Immature natural killer cell (primary cell): ENCODE measurements around the gene ADGRF3. TPM values are rescaled to one million over a fixed set of nuclear protein-coding genes. Genes with fewer than 3 reads are reported as not detected.
"Not testable (repeated sequence)": the region's sequence is repeated elsewhere in the genome, so short reads cannot be mapped to it uniquely, and the experiment has no call there.

Experiments used
- DNase-seq, 3 donors: peaks; one replicate each; pipeline ENCODE4 v3.0.0; 2022; ENCODE audit warnings: mixed read lengths in 1 of 3
- H3K27ac Mint-ChIP-seq, 6 donors: one replicate each; pipeline ENCODE4 v1.8.0; 2020; ENCODE audit warnings: mixed read lengths in 6 of 6, mild to moderate bottlenecking in 5 of 6, inconsistent platforms in 4 of 6, moderate library complexity in 3 of 6
- H3K27me3 Mint-ChIP-seq, 3 donors: one replicate each; pipeline ENCODE4 v1.8.0; 2020 to 2021; ENCODE audit warnings: low read depth in 3 of 3, mild to moderate bottlenecking in 3 of 3, mixed read lengths in 3 of 3, moderate library complexity in 3 of 3, inconsistent platforms in 1 of 3
- H3K36me3 Mint-ChIP-seq, 3 donors: one replicate each; pipeline ENCODE4 v1.8.0; 2020; ENCODE audit warnings: mixed read lengths in 3 of 3, inconsistent platforms in 2 of 3, mild to moderate bottlenecking in 2 of 3
- H3K4me1 Mint-ChIP-seq, 2 donors: one replicate each; pipeline ENCODE4 v1.8.0; 2020; ENCODE audit warnings: inconsistent platforms in 2 of 2, mild to moderate bottlenecking in 2 of 2, mixed read lengths in 2 of 2, moderate library complexity in 1 of 2
- H3K4me3 Mint-ChIP-seq, 5 donors: one replicate each; pipeline ENCODE4 v1.8.0; 2020; ENCODE audit warnings: mild to moderate bottlenecking in 5 of 5, mixed read lengths in 5 of 5, inconsistent platforms in 3 of 5, moderate library complexity in 3 of 5
- H3K9me3 Mint-ChIP-seq, 6 donors: one replicate each; pipeline ENCODE4 v1.8.0; 2020; ENCODE audit warnings: mild to moderate bottlenecking in 6 of 6, mixed read lengths in 6 of 6, inconsistent platforms in 4 of 6, moderate library complexity in 3 of 6
- polyA plus RNA-seq, 3 donors: library from polyadenylated mRNA; unstranded; fragments of 300-500 nt; fragmentation: Illumina TruSeq; gene quantifications; one replicate each; pipeline ENCODE4 v1.2.3, GENCODE V29; 2021

ADGRF3 gene, protein sequence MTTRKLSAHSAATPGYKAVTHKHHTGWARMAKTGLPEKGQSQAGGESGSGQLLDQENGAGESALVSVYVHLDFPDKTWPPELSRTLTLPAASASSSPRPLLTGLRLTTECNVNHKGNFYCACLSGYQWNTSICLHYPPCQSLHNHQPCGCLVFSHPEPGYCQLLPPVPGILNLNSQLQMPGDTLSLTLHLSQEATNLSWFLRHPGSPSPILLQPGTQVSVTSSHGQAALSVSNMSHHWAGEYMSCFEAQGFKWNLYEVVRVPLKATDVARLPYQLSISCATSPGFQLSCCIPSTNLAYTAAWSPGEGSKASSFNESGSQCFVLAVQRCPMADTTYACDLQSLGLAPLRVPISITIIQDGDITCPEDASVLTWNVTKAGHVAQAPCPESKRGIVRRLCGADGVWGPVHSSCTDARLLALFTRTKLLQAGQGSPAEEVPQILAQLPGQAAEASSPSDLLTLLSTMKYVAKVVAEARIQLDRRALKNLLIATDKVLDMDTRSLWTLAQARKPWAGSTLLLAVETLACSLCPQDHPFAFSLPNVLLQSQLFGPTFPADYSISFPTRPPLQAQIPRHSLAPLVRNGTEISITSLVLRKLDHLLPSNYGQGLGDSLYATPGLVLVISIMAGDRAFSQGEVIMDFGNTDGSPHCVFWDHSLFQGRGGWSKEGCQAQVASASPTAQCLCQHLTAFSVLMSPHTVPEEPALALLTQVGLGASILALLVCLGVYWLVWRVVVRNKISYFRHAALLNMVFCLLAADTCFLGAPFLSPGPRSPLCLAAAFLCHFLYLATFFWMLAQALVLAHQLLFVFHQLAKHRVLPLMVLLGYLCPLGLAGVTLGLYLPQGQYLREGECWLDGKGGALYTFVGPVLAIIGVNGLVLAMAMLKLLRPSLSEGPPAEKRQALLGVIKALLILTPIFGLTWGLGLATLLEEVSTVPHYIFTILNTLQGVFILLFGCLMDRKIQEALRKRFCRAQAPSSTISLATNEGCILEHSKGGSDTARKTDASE
- under 1 TPM in 1 of 3 donors, not detected in 2; 0.39 TPM for polyA plus RNA-seq

DNA sequence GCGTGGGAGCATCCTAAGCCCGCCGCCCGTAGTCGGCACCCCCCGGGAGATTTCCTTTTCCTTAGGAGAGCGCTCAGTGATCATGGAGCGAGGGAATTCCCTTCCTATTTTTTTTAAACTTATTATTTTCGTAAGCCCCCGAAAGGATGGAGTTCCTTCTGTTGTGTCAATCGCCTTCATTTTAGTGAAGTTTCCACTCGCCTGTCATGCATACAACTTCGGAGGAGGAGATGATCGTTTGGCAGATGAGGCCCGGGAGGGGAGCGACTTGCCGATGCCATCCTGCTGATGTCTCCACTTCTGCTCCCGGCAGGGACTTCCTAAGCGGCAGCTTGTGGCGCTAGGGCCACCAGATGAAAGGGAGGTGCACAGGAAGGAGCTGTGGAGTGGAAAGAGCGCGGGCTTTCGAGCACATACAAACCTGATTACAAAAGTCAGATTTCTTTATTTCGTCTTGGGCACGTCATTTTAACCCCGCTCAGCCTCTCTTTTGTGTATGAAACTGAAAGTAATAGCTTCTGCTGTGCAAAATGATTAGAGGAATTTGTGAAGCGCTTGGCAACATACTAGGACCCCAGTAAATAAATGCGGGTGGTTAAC, at the start of gene ADGRF3:
TSS of gene ADGRF3 (minus strand) at position 336 of the 600 bp plus-strand sequence. CDS start 555 bp downstream, outside the sequence.
- Mint-ChIP-seq H3K4me1 (peaks cover 41 to 45% of the 10 kb centered on the region in 2 donors), H3K27me3 (peaks cover 5 to 12% (median 6%) of the 10 kb centered on the region in 3 donors), H3K4me3 (peak within 1 kb of the TSS; percentile 94 to 100 (median 98)), H3K27ac (peak within 1 kb of the TSS; percentile 92 to 100 (median 99)), H3K36me3 (no peaks in the 10 kb centered on the region), H3K9me3 (peaks cover 0 to 2% (median 0%) of the 10 kb centered on the region in 6 donors)
- peak; percentile 58 to 65 (median 60) for DNase-seq

DNA sequence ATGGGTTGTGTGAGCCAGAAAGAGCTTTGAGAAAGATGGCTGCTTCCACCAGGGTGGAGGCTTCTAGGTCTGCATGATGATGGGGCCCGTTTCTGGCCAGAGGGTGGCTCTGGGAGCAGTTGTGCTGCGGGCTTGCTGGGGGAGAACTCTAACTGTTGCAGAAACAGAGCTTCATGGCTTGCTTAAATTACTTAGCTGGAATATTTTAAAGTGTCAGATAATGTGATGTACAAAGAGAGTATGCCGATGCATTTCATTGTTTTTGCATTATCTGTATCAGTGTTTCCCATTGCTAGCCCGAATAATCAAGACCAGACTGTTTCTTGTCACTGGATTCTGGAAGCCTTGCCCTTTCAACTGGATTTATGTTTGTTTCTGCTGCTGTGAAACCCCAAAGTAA, 48.8 kb upstream of the ADGRF3 start:
- H3K4me1 Mint-ChIP-seq = peaks cover 7 to 10% of the 10 kb centered on the region in 2 donors
- no peak overlapping the region for H3K4me3 Mint-ChIP-seq
- peaks cover 0 to 2% (median 0%) of the 10 kb centered on the region in 3 donors for H3K27me3 Mint-ChIP-seq
- H3K9me3 Mint-ChIP-seq = no peaks in the 10 kb centered on the region
- H3K27ac Mint-ChIP-seq = no peak overlapping the region
- no peak for DNase-seq
- peaks cover 0 to 7% (median 3%) of the 10 kb centered on the region in 3 donors for H3K36me3 Mint-ChIP-seq

DNA sequence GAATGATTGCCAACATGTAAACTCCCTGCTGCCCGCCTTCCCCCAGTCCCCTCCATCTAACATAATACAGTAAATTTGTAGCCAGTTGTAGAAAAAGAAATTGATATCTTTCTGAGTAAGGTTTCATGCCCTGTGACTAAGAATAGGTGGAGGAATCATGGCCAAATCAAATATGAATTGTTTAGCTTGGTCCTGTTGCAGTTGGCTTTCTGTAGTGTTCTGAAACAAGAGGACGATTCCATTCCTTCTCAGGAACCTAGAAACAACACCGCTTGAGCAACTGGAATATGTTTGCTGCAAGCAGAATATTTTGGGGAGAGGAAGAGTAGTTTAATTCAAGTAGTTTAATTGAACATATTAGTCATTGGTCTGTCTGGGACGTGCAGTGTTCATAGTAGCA, 48.1 kb upstream of the ADGRF3 start:
- Mint-ChIP-seq H3K27ac (peak overlapping the region in 1 of 6 donors; percentile 30), H3K27me3 (no peaks in the 10 kb centered on the region), H3K4me1 (peaks cover 4 to 6% of the 10 kb centered on the region in 2 donors), H3K4me3 (no peak overlapping the region), H3K36me3 (peaks cover 3 to 14% (median 7%) of the 10 kb centered on the region in 3 donors), H3K9me3 (no peaks in the 10 kb centered on the region)
- DNase-seq = no peak

DNA sequence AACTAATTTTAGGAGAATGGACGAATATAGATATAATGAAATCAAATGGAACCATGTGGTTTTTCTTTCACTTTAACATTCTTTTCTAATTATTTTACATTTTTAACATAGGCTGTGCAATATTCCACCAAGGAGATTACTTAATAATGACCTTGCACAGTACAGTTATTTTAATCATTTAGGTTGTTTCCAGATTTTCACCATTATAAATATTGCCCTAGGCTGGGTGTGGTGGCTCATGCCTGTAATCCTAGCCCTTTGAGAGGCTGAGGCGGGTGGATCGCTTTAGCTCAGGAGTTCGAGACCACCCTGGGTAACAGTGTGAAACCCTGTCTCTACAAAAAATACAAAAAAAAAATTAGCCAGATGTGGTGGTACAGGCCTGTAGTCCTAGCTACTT, 40.6 kb upstream of the ADGRF3 start:
- H3K27me3 Mint-ChIP-seq = peaks cover 0 to 2% (median 0%) of the 10 kb centered on the region in 3 donors
- no peak for DNase-seq
- H3K4me3 Mint-ChIP-seq = no peak overlapping the region
- H3K9me3 Mint-ChIP-seq = no peaks in the 10 kb centered on the region
- no peaks in the 10 kb centered on the region for H3K4me1 Mint-ChIP-seq
- H3K27ac Mint-ChIP-seq = no peak overlapping the region
- H3K36me3 Mint-ChIP-seq = peaks cover 11 to 29% (median 22%) of the 10 kb centered on the region in 3 donors

DNA sequence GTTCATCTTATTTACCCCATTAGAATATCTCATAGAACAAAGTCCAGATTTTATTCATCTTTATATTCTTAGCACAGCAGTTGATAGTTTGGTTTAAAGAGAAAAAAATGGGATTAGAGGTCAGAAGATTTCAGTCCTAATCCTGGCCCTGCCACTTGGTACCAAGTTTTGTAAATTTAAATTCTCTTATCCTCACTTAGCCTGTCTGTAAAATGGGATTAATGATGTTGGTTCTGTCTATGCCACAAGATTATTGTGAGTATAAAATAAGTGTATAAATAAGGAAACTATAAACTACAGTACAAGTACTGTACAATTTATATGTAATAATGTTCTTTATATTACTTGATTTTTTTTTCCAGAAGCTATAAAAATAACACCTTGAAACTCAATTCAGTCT, 38.0 kb upstream of the ADGRF3 start:
- H3K9me3 Mint-ChIP-seq = no peaks in the 10 kb centered on the region
- peaks cover 3 to 22% (median 19%) of the 10 kb centered on the region in 3 donors for H3K36me3 Mint-ChIP-seq
- peaks cover 0 to 2% (median 0%) of the 10 kb centered on the region in 3 donors for H3K27me3 Mint-ChIP-seq
- H3K4me1 Mint-ChIP-seq = no peaks in the 10 kb centered on the region
- no peak overlapping the region for H3K27ac Mint-ChIP-seq
- no peak for DNase-seq
- H3K4me3 Mint-ChIP-seq = no peak overlapping the region

DNA sequence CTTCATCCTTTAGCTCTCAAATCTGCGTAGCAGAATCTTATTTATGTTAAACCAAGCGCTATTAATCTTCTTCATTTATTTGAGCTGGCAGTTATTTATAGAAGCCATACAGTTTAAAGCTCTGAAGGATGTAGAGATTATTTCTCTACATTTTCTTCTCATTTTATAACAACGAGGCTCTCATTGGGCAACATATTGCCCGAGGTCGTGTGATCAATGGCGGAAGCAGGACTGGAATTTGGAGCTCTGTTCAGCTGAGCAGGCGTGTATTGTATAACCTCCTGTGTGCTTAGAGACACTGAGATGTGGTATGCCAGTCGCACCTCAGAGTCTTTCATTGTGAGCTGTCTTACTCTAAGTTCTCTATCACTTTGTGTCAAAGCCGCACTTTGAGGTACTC, 37.6 kb upstream of the ADGRF3 start:
- no peaks in the 10 kb centered on the region for H3K9me3 Mint-ChIP-seq
- peak overlapping the region in 1 of 6 donors; percentile 8 for H3K27ac Mint-ChIP-seq
- H3K4me1 Mint-ChIP-seq = no peaks in the 10 kb centered on the region
- H3K4me3 Mint-ChIP-seq = no peak overlapping the region
- H3K27me3 Mint-ChIP-seq = peaks cover 0 to 2% (median 0%) of the 10 kb centered on the region in 3 donors
- H3K36me3 Mint-ChIP-seq = peaks cover 3 to 20% (median 17%) of the 10 kb centered on the region in 3 donors
- no peak for DNase-seq

DNA sequence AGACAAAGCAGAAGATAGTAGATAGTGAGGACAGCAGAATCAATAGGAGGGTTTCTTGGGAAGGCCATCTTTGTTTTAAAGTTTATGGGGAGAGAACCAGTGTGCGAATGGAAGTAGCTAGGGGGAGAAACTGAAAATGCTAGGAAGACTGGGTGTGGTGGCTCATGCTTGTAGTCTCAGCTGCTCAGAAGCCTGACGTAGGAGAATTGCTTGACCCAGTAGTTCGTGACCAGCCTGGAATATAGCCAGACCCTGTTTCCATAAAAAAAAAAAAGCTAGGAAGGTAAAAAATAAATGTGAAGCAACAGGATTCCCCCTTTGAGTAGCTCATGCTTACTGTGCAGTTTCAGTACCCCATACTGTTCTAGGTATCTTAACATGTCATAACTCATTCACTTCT, 36.0 kb upstream of the ADGRF3 start:
- peaks cover 10 to 28% (median 18%) of the 10 kb centered on the region in 3 donors for H3K36me3 Mint-ChIP-seq
- H3K27ac Mint-ChIP-seq = no peak overlapping the region
- no peak for DNase-seq
- H3K27me3 Mint-ChIP-seq = peaks cover 0 to 2% (median 0%) of the 10 kb centered on the region in 3 donors
- H3K4me3 Mint-ChIP-seq = no peak overlapping the region
- no peaks in the 10 kb centered on the region for H3K9me3 Mint-ChIP-seq
- peaks cover 0 to 8% of the 10 kb centered on the region in 2 donors for H3K4me1 Mint-ChIP-seq

DNA sequence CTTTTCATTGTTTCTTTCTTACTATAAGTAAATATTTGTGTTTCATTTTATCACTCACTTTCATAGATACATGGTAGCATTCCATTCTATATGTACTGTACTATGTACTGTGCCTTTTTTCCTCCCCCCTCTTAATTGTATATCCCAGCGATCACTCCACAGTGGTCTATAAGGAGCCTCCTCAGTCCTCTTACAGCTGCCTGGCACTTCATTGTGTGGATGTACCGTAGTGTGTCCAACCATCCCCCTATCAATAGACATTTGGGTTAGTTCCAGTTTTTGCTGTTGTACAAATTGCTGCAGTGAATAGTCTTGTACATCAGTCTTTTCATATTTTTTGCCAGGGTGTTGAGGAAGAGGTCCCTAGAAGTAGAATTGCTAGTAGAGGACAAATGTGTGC, 33.7 kb upstream of the ADGRF3 start:
- peaks cover 0 to 8% of the 10 kb centered on the region in 2 donors for H3K4me1 Mint-ChIP-seq
- no peak overlapping the region for H3K27ac Mint-ChIP-seq
- H3K27me3 Mint-ChIP-seq = peaks cover 0 to 1% (median 0%) of the 10 kb centered on the region in 3 donors
- no peak for DNase-seq
- H3K9me3 Mint-ChIP-seq = no peaks in the 10 kb centered on the region
- H3K36me3 Mint-ChIP-seq = peaks cover 11 to 33% (median 21%) of the 10 kb centered on the region in 3 donors
- no peak overlapping the region for H3K4me3 Mint-ChIP-seq

DNA sequence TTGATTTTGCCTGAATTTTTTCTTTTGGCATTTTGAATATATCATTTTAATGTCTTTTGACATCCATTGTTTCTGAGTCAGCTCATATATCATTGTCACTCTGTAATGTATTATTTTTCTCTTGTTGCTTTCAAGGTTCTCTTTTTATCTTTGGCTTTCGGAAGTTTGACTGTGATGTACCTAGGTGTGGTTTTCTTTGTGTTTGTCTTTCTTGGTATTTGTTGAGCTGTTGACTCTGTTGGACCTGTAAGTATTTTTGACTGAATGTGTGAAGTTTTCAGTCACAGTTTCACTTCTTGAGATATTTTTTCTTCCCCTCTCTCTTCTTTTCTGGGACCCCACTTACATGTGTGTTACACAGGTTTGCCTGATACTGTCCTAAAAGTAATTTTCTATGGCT, 30.2 kb upstream of the ADGRF3 start:
- DNase-seq = no peak
- H3K27ac Mint-ChIP-seq = no peak overlapping the region

DNA sequence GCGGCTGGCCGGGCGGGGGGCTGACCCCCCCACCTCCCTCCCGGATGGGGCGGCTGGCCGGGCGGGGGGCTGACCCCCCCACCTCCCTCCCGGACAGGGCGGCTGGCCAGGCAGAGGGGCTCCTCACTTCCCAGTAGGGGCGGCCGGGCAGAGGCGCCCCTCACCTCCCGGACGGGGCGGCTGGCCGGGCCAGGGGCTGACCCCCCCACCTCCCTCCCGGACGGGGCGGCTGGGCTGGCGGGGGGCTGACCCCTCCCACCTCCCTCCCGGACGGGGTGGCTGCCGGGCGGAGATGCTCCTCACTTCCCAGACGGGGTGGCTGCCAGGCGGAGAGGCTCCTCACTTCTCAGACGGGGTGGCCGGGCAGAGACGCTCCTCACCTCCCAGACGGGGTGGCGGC, 24.3 kb upstream of the ADGRF3 start:
- not testable (repeated sequence) for H3K9me3 Mint-ChIP-seq, DNase-seq, H3K4me3 Mint-ChIP-seq, H3K27me3 Mint-ChIP-seq, H3K27ac Mint-ChIP-seq, H3K4me1 Mint-ChIP-seq
- peaks cover 15 to 36% (median 24%) of the 10 kb centered on the region in 3 donors for H3K36me3 Mint-ChIP-seq

More for the DNA sequence above, 30.2 kb upstream of the ADGRF3 start:
- Mint-ChIP-seq H3K9me3 (no peaks in the 10 kb centered on the region), H3K36me3 (peaks cover 26 to 47% (median 27%) of the 10 kb centered on the region in 3 donors), H3K4me3 (no peak overlapping the region), H3K27me3 (no peaks in the 10 kb centered on the region), H3K4me1 (peaks cover 0 to 8% of the 10 kb centered on the region in 2 donors)

DNA sequence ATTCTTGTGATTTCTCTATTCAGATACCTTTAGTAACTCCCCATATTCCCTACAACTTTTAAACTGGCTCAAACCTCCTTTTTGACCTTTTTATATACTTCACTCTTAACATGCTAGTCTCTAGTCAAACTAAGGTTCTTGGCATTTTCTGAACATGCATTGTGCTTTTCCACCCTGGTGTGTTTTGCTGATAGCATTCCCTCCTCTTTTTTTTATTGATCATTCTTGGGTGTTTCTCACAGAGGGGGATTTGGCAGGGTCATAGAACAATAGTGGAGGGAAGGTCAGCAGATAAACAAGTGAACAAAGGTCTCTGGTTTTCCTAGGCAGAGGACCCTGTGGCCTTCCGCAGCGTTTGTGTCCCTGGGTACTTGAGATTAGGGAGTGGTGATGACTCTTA, 23.1 kb upstream of the ADGRF3 start:
- H3K27ac Mint-ChIP-seq, H3K9me3 Mint-ChIP-seq, H3K4me1 Mint-ChIP-seq, DNase-seq, H3K4me3 Mint-ChIP-seq, H3K27me3 Mint-ChIP-seq: not testable (repeated sequence)
- peaks cover 7 to 34% (median 19%) of the 10 kb centered on the region in 3 donors for H3K36me3 Mint-ChIP-seq

DNA sequence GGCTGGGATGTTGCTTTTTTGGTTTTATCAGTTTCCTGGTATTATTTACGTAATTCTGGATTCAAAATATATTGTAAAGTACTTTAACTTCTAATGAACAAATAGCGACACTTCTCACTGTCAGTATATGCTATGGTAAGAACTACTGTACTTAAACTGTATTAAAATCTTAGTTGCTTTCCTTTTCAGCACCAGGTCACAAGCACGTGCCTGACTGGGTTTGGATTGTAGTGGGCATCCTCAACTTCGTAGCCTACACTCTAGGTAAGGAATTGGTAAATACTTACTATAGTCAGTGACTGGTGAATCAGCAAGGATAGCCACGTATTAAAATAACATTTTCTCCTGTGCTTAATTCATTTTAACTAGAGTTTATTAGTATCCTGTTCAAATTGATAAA, 20.4 kb upstream of the ADGRF3 start:
- Mint-ChIP-seq H3K4me3 (no peak overlapping the region), H3K27me3 (peaks cover 0 to 2% (median 0%) of the 10 kb centered on the region in 3 donors), H3K27ac (no peak overlapping the region), H3K4me1 (peaks cover 14 to 22% of the 10 kb centered on the region in 2 donors), H3K9me3 (no peaks in the 10 kb centered on the region), H3K36me3 (peaks cover 4 to 19% (median 6%) of the 10 kb centered on the region in 3 donors)
- no peak for DNase-seq

DNA sequence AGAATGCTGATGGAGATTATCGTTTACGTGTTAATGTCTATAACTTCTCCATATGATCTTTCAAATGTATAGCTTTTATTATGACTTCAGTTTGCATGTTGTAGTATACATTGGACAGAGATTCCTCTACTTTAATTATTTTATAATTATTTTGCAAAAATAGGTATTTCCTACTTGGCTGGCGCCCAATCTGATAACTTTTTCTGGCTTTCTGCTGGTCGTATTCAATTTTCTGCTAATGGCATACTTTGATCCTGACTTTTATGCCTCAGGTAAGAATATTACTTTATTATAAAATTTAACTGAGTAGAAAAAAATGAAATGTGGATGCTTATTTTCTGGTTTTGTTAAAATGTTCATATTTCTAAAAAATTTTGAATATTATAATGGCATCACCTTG, 18.1 kb upstream of the ADGRF3 start:
- H3K36me3 Mint-ChIP-seq = peaks cover 0 to 15% (median 2%) of the 10 kb centered on the region in 3 donors
- H3K27ac Mint-ChIP-seq = no peak overlapping the region
- H3K4me3 Mint-ChIP-seq = no peak overlapping the region
- no peak for DNase-seq
- H3K4me1 Mint-ChIP-seq = peaks cover 21 to 42% of the 10 kb centered on the region in 2 donors
- H3K27me3 Mint-ChIP-seq = peaks cover 0 to 2% (median 0%) of the 10 kb centered on the region in 3 donors
- no peaks in the 10 kb centered on the region for H3K9me3 Mint-ChIP-seq
